SK-N-DZ (cell line): ENCODE measurements around the gene CCDC57.
A peak's percentile ranks its signal among the peaks of the same experiment; 100 is the strongest.

Source experiments
- DNase-seq: peaks from one replicate; pipeline ENCODE4 v3.0.0-alpha.2; 2015; ENCODE audit warnings: low spot score

Gene CCDC57

DNA sequence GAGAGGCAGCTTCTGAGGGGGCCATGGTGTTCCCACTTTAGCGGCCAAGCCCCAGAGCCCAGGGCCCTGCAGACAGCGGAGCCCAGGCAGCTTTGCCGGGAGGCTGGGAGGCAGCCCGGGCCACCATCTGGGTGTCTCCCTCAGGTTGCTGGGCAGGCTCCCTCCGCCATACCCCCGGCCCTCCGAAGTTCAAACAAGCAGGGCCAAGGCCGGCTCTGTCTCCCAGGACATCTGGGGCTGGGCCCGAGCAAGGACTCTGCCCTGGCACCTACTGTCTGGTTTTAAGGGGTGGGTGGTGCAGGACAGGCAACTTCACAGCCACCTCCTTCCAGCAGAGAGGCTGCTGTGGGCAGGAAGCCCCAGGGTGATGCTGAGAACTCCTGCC, 149.7 kb downstream of the CCDC57 start:
- DNase-seq: no peak

DNA sequence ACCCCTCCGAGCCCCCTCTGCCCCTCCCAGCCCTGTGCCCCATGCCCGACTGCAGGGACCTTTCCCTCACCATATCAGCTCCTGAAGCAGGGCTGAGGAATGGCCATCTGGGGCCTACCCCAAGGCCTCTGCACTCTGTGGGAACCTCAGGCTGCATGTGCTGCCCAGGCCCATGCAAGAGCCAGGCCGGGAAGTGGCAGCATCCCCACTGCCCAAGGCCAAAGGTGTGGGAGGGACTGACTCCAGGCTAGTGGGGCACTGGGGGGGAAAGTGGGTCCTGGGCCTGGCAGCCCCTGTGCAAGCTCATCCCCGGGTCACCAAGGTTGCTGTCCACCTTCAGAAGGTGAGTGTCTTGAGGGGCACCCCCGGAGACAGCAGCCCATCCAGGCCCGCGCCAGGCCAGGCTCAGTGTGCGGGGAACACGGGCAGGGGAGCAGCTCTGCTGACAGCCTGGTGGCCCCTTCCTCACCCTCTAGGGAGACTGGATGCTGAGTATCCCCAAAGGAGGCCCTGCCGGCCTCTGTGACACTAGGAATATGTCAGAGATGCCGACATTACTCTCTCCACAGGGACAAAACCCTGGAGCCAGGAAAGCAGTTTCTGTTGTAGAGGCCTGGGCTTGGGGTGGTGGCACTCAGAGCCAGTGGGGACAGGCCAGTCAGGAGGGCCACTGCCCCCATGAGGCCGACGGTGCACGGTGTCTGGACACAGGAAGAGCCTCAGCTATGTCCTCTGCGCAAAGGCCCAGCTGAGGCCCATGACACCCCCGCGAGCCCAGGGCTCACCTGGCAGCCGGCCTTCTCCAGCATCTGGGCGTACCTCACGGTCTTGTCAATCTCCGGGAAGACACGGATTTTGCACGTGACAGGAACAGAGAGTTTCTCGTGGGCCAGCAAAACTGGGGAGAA, 150.3 kb downstream of the CCDC57 start:
- no peak for DNase-seq

GRCh38 chr17:82061047-82061925, 151.4 kb downstream of the CCDC57 start:
- DNase-seq: no peak

DNA sequence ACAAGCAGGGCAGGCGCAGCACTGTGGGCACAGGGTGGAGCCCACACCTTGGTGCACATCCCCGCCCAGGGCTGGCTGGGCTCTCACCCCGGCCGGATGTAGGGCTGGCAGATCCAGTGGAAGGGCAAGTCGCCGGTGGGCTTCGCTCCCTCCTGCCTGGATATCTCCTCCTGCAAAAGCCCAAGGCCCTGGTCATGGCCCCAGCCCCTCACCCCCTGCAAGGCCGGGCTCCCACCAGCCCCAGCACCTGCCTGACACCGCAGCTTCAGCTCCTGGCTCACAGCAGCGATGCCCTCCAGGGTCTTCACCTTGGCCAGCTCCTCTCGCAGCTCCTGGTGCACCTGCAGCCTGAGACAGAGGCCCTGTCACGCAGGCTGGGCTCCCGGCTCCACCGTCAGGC, 152.0 kb downstream of the CCDC57 start:
- DNase-seq: no peak

DNA sequence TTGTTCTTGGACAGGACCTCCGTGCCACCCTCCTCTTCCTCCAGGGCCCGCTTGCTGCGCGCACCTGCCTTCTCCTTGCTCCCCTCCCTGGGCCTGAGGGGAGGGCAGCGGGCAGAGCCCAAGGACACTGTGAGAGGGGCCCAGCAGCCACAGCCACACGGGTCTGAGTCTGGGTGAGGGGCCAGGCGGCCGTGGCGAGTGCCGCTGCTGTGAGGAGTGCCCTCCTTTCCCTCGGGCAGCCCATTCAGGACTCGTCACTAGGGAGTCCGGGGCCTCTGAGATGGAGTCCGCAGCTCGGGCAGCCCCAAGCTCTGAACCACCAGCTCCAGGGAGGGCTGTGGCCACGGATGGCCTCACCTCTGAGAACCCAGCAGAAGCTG, 152.7 kb downstream of the CCDC57 start:
- no peak for DNase-seq

DNA sequence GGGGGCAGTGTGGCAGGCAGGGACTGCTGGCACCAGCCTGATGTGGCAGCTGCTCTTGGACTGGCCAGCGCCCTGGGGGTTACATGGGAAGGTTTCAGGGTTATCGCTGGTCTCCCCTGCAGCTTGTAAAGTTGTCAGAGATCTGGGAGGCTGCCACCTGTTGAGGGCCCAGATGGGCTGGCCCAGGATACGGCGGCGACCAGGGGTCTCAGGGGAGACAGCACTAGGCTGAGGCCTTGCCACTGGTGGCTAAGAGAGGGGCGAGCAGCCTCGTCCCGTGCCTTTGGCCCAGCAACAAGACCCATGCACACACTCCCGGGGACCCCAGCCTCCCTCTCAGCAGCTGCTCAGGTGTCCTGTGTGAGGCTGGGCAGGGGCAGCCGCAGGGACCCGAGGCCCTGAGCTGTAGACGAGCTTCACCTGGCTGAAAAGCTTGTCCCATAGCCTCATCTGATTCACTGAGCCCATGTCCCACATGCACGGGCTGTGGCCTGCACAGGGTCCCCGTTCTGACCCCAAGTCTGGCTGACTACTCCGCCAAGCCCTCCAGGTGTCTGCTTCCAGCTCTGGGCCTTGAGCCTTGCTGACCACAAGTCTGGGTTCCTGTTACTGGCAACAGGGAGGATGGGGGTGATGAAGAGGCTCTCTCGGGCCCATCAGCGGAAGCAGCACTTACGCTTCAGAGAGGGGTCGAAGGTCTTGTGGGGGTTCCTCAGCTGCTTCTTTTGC, 153.2 kb downstream of the CCDC57 start:
- DNase-seq: no peak

DNA sequence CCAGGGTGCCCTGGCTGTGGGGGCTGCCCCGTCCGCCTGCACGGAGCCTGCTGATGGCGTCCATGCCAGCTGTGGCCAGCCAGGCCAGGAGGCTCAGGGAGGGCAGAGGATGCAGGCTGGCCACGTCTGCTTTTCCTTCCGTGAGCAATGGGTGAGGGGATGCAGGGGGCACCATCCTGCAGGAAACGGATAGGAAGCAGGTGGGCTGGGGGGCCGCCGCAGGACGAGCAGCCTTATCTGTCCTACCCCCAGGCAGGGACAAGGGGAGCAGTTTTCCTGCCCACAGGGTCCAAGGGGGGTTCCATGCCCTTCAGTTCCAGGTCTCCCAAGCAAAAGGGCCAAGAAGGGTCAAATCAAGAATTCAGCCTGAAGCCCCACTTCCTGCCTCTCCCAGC, 153.8 kb downstream of the CCDC57 start:
- no peak for DNase-seq

DNA sequence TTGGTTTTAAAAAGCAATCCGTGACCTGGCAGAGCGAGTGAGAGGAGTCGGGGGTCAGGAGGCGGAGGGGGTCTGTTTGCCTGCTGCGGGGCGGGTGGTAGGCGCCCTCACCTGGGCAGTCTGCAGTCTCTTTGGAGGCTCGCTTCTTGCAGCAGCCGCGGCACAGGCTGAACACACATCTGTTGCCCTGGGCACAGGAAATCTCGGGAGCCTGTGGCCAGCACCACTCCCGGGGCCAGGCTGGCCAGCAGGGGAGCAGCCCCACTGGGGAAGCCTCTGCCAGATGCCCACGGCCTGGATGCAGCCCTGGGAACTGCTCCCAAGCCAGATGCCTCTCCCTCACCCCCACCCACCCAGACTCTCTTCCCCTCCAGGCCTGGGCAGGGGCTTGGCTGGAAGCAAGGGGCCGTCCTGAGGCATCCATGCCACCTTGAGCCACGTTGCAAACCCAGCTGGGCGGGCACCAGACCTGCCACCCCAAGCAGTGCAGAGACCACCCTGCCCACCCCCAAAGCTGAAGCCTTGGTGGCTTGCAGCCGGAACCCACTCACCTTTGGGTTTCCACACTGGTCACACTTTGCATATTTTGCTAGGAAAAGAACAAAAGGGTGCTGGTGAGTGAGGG, 154.3 kb downstream of the CCDC57 start:
- DNase-seq: no peak

DNA sequence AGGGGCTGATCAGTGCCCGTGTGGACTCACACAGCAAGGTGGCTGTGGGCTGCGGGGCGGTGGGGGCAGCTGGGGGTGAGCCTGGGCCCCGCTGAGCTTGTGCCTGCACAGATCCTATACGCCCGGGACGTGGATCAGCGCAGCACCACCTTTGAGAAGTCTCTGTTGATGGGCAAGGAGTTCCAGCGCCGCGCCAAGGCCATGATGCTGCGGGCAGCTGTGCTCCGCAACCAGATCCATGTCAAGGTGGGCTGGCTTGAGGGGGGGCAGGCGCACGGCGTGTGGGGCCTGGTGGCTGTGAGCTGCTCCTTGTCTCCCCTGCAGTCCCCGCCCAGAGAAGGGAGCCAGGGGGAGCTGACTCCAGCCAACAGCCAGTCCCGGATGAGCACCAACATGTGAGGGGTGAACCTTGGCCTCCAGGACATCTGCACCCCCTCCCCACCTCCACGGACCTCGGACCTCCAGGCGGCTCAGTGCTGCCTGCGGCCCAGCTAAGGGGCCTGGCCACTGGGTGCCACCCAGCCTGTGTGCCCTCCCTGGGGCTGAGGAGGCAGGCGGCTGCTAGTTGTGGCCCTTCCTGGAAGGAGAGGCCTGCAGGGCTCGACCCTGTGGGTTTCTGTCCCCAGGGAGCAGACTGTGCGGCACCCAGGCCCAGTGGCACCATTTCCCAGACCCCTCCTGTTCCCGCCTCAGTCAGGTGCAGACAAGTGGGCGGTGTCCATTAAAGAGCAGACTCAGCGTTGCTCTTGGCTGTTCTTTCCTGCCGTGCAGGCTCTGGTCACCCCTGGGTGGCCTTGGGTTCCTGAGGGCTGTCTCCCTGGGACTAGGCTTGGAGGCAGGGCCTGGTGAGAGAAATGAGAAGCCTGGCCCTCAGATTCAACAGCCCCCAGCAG, 155.7 kb downstream of the CCDC57 start:
- no peak for DNase-seq

GRCh38 chr17:82055965-82056728, 156.5 kb downstream of the CCDC57 start:
- DNase-seq: no peak

GRCh38 chr17:82055023-82055964, 157.3 kb downstream of the CCDC57 start:
- no peak for DNase-seq

- no peak for DNase-seq
Observed at GRCh38 chr17:82054351-82055022, 158.2 kb downstream of the CCDC57 start.

- DNase-seq: no peak
Observed at GRCh38 chr17:82053556-82054263, 158.9 kb downstream of the CCDC57 start.

GRCh38 chr17:82053130-82053529, 159.5 kb downstream of the CCDC57 start:
- DNase-seq: no peak

DNA sequence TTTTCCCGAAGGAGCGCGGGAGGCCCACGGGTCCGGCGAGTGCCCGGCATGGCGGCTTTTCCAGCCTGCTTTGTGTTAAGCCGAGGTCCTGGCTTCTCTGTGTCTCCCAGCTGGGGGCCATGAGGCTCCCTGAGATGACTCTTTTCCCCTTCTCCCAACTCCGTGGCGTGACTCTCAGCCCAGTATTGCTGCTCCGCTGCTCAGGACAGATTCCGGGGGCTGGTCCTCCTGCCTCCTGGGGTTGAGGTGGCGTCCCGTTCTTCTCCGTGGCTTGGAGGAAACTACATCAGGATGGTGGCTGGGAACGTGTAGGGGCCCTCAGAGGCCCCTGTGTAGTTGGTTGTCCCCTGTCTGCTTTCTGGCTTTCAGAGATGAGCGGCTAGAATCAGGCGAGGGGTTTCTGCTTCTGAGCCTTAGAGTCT, 160.0 kb downstream of the CCDC57 start:
- DNase-seq: no peak

DNA sequence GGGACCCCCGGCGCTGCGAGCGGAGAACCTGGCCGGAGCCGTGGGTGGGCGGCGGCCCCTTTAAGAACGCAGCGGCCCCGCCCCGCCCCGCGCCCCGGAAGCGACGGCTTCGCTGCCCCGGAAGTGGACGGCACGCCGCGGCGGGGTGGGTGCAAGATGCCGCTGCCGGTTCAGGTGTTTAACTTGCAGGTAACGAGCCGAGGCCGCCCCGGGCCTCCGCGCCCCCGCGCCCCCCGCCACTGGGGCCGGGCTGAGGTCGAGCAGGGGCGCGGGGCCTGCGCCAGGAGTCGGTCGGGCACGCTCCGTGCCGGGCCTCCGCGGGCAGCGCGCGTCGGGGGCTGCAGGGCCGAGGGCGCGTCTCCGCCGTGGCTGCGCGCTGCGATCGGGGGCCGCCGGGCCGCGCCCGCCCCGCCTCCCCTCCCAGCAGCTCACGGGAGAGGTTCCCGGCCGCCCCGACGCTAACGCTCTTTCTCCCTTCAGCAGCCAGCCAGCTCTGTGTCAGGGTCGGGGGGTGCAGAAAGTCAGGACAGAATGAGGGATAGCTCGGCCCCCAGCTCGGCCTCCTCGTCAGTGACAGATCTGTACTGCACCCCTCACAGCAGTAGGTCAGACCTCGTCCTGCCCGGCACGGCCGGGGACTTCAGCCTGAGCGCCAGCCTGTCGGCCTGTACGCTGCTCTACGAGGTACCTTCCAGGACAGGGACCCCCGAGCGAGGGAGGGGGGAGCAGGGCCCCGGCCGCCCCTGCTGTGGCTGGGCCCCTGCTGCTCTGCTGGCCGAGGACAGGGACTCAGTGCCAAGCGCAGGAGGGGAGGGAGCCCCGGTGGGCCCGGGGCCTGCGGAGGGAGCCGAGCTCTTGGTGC, 160.6 kb downstream of the CCDC57 start, which contains the start of the genes GPS1 and RFNG:
TSS of gene GPS1 (plus strand) at position 123 of the 862 bp plus-strand sequence. CDS start at position 157, 34 bp downstream.
TSS of gene RFNG (minus strand) at position 36 of the 862 bp plus-strand sequence. CDS start 45 bp downstream, outside the sequence.
- peak; percentile 56 for DNase-seq
